Neuronal stem cell (in vitro differentiated cells): Measurements from ENCODE around the gene TLNRD1.

ENCODE experiments used
- DNase-seq: peaks from one replicate; pipeline ENCODE4 v3.0.0-alpha.2; 2013; ENCODE audit warnings: low spot score
- H2AFZ ChIP-seq: one replicate; pipeline ENCODE4 v1.6.1; 2013; ENCODE audit warnings: mild to moderate bottlenecking, low read length, inconsistent platforms
- H2AK5ac ChIP-seq: 2 replicates; pipeline ENCODE4 v1.6.1; 2013; ENCODE audit warnings: low read depth, mild to moderate bottlenecking, inconsistent platforms, low read length, moderate library complexity, mixed read lengths
- H2BK120ac ChIP-seq: 2 replicates; pipeline ENCODE4 v1.6.1; 2013; ENCODE audit warnings: low read depth, mild to moderate bottlenecking, inconsistent platforms, low read length, moderate library complexity, mixed read lengths
- H2BK12ac ChIP-seq: one replicate; pipeline ENCODE4 v1.6.1; 2013; ENCODE audit warnings: low read length, inconsistent platforms
- H2BK15ac ChIP-seq: 2 replicates; pipeline ENCODE4 v1.6.1; 2013; ENCODE audit warnings: mild to moderate bottlenecking, low read length, inconsistent platforms, mixed read lengths
- H2BK5ac ChIP-seq: one replicate; pipeline ENCODE4 v1.6.1; 2013; ENCODE audit warnings: inconsistent platforms, mild to moderate bottlenecking, low read length, moderate library complexity
- H3K14ac ChIP-seq: one replicate; pipeline ENCODE4 v1.6.1; 2013; ENCODE audit warnings: low read length, inconsistent platforms
- H3K18ac ChIP-seq: 2 replicates; pipeline ENCODE4 v1.6.1; 2013; ENCODE audit warnings: low read length, inconsistent platforms
- H3K23ac ChIP-seq: 2 replicates; pipeline ENCODE4 v1.6.1; 2013; ENCODE audit warnings: low read depth, mild to moderate bottlenecking, mixed read lengths, low read length, inconsistent platforms; ENCODE audit not compliant: poor library complexity
- H3K27ac ChIP-seq: replicated peaks from 3 replicates; pipeline ENCODE4 v1.5.1; 2013; ENCODE audit warnings: low read length, inconsistent platforms
- H3K27me3 ChIP-seq, 3 experiments: 2 replicates each; pipeline ENCODE4 v1.6.1; 2013; ENCODE audit warnings: low read length in 3 of 3, mild to moderate bottlenecking in 2 of 3, inconsistent platforms in 1 of 3, low read depth in 1 of 3, mixed read lengths in 1 of 3, moderate library complexity in 1 of 3; ENCODE audit not compliant: control insufficient read depth in 3 of 3, insufficient read depth in 3 of 3
- H3K36me3 ChIP-seq, 2 donors: replicated peaks in 1 of 2; 2 replicates each; pipeline ENCODE4 v1.6.1; 2013; ENCODE audit warnings: low read length in 2 of 2; ENCODE audit not compliant: control insufficient read depth in 2 of 2, insufficient read depth in 2 of 2
- H3K4ac ChIP-seq: 2 replicates; pipeline ENCODE4 v1.6.1; 2013; ENCODE audit warnings: inconsistent platforms, mild to moderate bottlenecking, low read length, moderate library complexity
- H3K4me1 ChIP-seq, 2 donors: 1 replicate in 1 of 2; 2 replicates in 1 of 2; pipeline ENCODE4 v1.6.1; 2013; ENCODE audit warnings: low read length in 2 of 2, low read depth in 1 of 2; ENCODE audit not compliant: control insufficient read depth in 2 of 2, insufficient read depth in 1 of 2
- H3K4me2 ChIP-seq: one replicate; pipeline ENCODE4 v1.6.1; 2013; ENCODE audit warnings: mild to moderate bottlenecking, low read length, inconsistent platforms; ENCODE audit not compliant: insufficient read depth, poor library complexity, severe bottlenecking
- H3K4me3 ChIP-seq, 2 donors: 2 replicates each; pipeline ENCODE4 v1.5.1; 2013; ENCODE audit warnings: low read length in 2 of 2, mild to moderate bottlenecking in 2 of 2, inconsistent platforms in 1 of 2, moderate library complexity in 1 of 2
- H3K79me1 ChIP-seq: one replicate; pipeline ENCODE4 v1.6.1; 2013; ENCODE audit warnings: low read depth, mild to moderate bottlenecking, inconsistent platforms, low read length, moderate library complexity
- H3K9ac ChIP-seq: one replicate; pipeline ENCODE4 v1.6.1; 2013; ENCODE audit warnings: mild to moderate bottlenecking, low read depth, low read length, inconsistent platforms; ENCODE audit not compliant: poor library complexity
- H3K9me3 ChIP-seq, 2 donors: replicated peaks in 1 of 2; 2 replicates each; pipeline versions ENCODE3 to v1.6.1; 2013; ENCODE audit warnings: low read length in 2 of 2, mild to moderate bottlenecking in 2 of 2, inconsistent platforms in 1 of 2, low read depth in 1 of 2, mixed read lengths in 1 of 2, moderate library complexity in 1 of 2; ENCODE audit not compliant: control insufficient read depth in 2 of 2, insufficient read depth in 1 of 2
- H4K8ac ChIP-seq: one replicate; pipeline ENCODE4 v1.6.1; 2013; ENCODE audit warnings: low read depth, mild to moderate bottlenecking, inconsistent platforms, low read length, moderate library complexity
- H4K91ac ChIP-seq: one replicate; pipeline ENCODE4 v1.6.1; 2013; ENCODE audit warnings: low read length, low read depth, mild to moderate bottlenecking, inconsistent platforms; ENCODE audit not compliant: poor library complexity
- WGBS, 2 donors: extraction: QIAGEN DNeasy Blood & Tissue Kit; methylation state at CpG; one replicate each; pipeline ENCODE4 v1.1.7; 2013; ENCODE audit warnings: missing lambda C conversion rate in 2 of 2, mixed read lengths in 1 of 2; ENCODE audit not compliant: insufficient read length in 2 of 2, insufficient replicate concordance in 1 of 2; ENCODE audit errors: extremely low coverage in 2 of 2; 5-methylcytosine and 5-hydroxymethylcytosine counted together

The TLNRD1 gene

GRCh38 chr15:81001152-81002008, 657 bp downstream of the TLNRD1 start:
- H3K9ac ChIP-seq = peak overlapping the region; percentile 92
- H2AK5ac ChIP-seq = peak overlapping the region; percentile 29
- peak overlapping the region; percentile 99 for H2AFZ ChIP-seq
- no peak overlapping the region for H4K8ac ChIP-seq
- no peak overlapping the region for H4K91ac ChIP-seq
- H3K9me3 ChIP-seq = peaks cover 5 to 12% of the 10 kb centered on the region in 2 donors
- peak overlapping the region; percentile 5 for H2BK12ac ChIP-seq
- peak overlapping the region; percentile 100 for H2BK120ac ChIP-seq
- peaks cover 15% of the 10 kb centered on the region for H3K79me1 ChIP-seq
- H3K4me3 ChIP-seq = peak overlapping the region; percentile 59 to 96
- peak overlapping the region; percentile 100 for H3K23ac ChIP-seq
- H3K14ac ChIP-seq = peak overlapping the region; percentile 47
- peak overlapping the region; percentile 88 for H3K4me2 ChIP-seq
- no CpG with 5 or more reads among the region's 110 CpGs for WGBS, 2 donors
- peaks cover 0 to 5% (median 0%) of the 10 kb centered on the region in 3 experiments for H3K27me3 ChIP-seq
- H2BK5ac ChIP-seq = peak overlapping the region; percentile 84
- H3K36me3 ChIP-seq = peaks cover 7 to 37% of the 10 kb centered on the region in 2 donors
- H3K18ac ChIP-seq = peak overlapping the region; percentile 97
- DNase-seq = peak; percentile 31
- peak overlapping the region; percentile 38 for H3K4ac ChIP-seq
- peak overlapping the region; percentile 79 for H3K27ac ChIP-seq
- peak overlapping the region; percentile 52 for H2BK15ac ChIP-seq
- H3K4me1 ChIP-seq = peaks cover 7 to 9% of the 10 kb centered on the region in 2 donors

GRCh38 chr15:81002009-81002330, 1.2 kb downstream of the TLNRD1 start:
- H2AK5ac ChIP-seq = peak overlapping the region; percentile 29
- no CpG with 5 or more reads among the region's 42 CpGs for WGBS, 2 donors
- no peak overlapping the region for H4K91ac ChIP-seq
- H3K9ac ChIP-seq = peak overlapping the region; percentile 92
- no peak overlapping the region for H3K27ac ChIP-seq
- peaks cover 5 to 12% of the 10 kb centered on the region in 2 donors for H3K9me3 ChIP-seq
- peaks cover 15% of the 10 kb centered on the region for H3K79me1 ChIP-seq
- peak overlapping the region; percentile 13 for H2BK120ac ChIP-seq
- no peak for DNase-seq
- H3K18ac ChIP-seq = peak overlapping the region; percentile 97
- peak overlapping the region; percentile 89 for H3K23ac ChIP-seq
- H3K4ac ChIP-seq = no peak overlapping the region
- H3K27me3 ChIP-seq = peaks cover 0 to 5% (median 0%) of the 10 kb centered on the region in 3 experiments
- H3K4me1 ChIP-seq = peaks cover 7 to 9% of the 10 kb centered on the region in 2 donors
- H2AFZ ChIP-seq = peak overlapping the region; percentile 99
- peak overlapping the region; percentile 33 for H2BK15ac ChIP-seq
- H3K4me2 ChIP-seq = peak overlapping the region; percentile 88
- H2BK5ac ChIP-seq = no peak overlapping the region
- peaks cover 7 to 37% of the 10 kb centered on the region in 2 donors for H3K36me3 ChIP-seq
- peak overlapping the region; percentile 60 for H3K14ac ChIP-seq
- H4K8ac ChIP-seq = peak overlapping the region; percentile 76
- peak overlapping the region; percentile 59 to 96 for H3K4me3 ChIP-seq
- no peak overlapping the region for H2BK12ac ChIP-seq

- Histone ChIP-seq H3K23ac (peak overlapping the region; percentile 89), H2BK12ac (peak overlapping the region; percentile 63), H4K91ac (peak overlapping the region; percentile 94), H2BK5ac (no peak overlapping the region), H3K4me3 (peak overlapping the region; percentile 59 to 96), H3K27me3 (peaks cover 0 to 5% (median 0%) of the 10 kb centered on the region in 3 experiments), H3K14ac (peak overlapping the region; percentile 63), H3K4me2 (peak overlapping the region; percentile 88), H3K9ac (peak overlapping the region; percentile 92), H2AK5ac (peak overlapping the region; percentile 95), H3K36me3 (peaks cover 7 to 37% of the 10 kb centered on the region in 2 donors), H3K4me1 (peaks cover 7 to 9% of the 10 kb centered on the region in 2 donors), H2BK120ac (no peak overlapping the region), H3K18ac (peak overlapping the region; percentile 97), H4K8ac (peak overlapping the region; percentile 76), H2BK15ac (peak overlapping the region; percentile 86), H2AFZ (no peak overlapping the region), H3K27ac (no peak overlapping the region), H3K9me3 (peaks cover 5 to 12% of the 10 kb centered on the region in 2 donors), H3K4ac (no peak overlapping the region), H3K79me1 (peaks cover 15% of the 10 kb centered on the region)
- DNase-seq = no peak
- WGBS, 2 donors = no CpG with 5 or more reads among the region's 89 CpGs
Observed at GRCh38 chr15:81002331-81003096, 1.8 kb downstream of the TLNRD1 start.

GRCh38 chr15:81003097-81003350, 2.3 kb downstream of the TLNRD1 start:
- Histone ChIP-seq H3K36me3 (peaks cover 7 to 37% of the 10 kb centered on the region in 2 donors), H4K91ac (no peak overlapping the region), H3K4me3 (no peak overlapping the region), H3K4me2 (no peak overlapping the region), H2AFZ (no peak overlapping the region), H2BK12ac (peak overlapping the region; percentile 63), H3K27ac (no peak overlapping the region), H3K9me3 (peaks cover 5 to 12% of the 10 kb centered on the region in 2 donors), H2BK120ac (no peak overlapping the region), H4K8ac (no peak overlapping the region), H3K23ac (peak overlapping the region; percentile 89), H3K14ac (peak overlapping the region; percentile 63), H3K9ac (peak overlapping the region; percentile 72), H3K4me1 (peaks cover 7 to 9% of the 10 kb centered on the region in 2 donors), H3K27me3 (peaks cover 0 to 5% (median 0%) of the 10 kb centered on the region in 3 experiments), H2BK15ac (peak overlapping the region; percentile 86), H3K18ac (no peak overlapping the region), H3K79me1 (peaks cover 15% of the 10 kb centered on the region), H2BK5ac (no peak overlapping the region), H2AK5ac (peak overlapping the region; percentile 95), H3K4ac (no peak overlapping the region)
- no CpG with 5 or more reads among the region's 19 CpGs for WGBS, 2 donors
- no peak for DNase-seq
